HG02852 (cell line): ENCODE data around the gene BANF1.
"Not testable (repeated sequence)": the region's sequence is repeated elsewhere in the genome, so short reads cannot be mapped to it uniquely, and the experiment has no call there.

Source experiments
- ATAC-seq: cut with Tn5 transposase; IDR thresholded peaks from one replicate; pipeline ENCODE4 v1.9.1; 2021; ENCODE audit warnings: mild to moderate bottlenecking, moderate library complexity; ENCODE audit not compliant: unreplicated experiment

BANF1 gene

GRCh38 chr11:66010036-66010435 lies 7.7 kb downstream of the BANF1 start:
- ATAC-seq: not testable (repeated sequence)

- ATAC-seq: no peak
These were observed 9.0 kb downstream of the BANF1 start for GRCh38 chr11:66011239-66011784.

- no peak for ATAC-seq
These were observed 9.5 kb downstream of the BANF1 start, which contains the start of gene CST6 for GRCh38 chr11:66011785-66012303. CST6 (plus strand) TSS chr11:66012008; CDS start chr11:66012045, 37 bp downstream.

- no peak for ATAC-seq
These were observed 10.2 kb downstream of the BANF1 start for GRCh38 chr11:66012371-66012945.

- no peak for ATAC-seq
These were observed 10.9 kb downstream of the BANF1 start for GRCh38 chr11:66012946-66013761.

GRCh38 chr11:66013762-66014100 lies 11.4 kb downstream of the BANF1 start:
- ATAC-seq: no peak

- no peak for ATAC-seq
These were observed 12.6 kb downstream of the BANF1 start for GRCh38 chr11:66014804-66015453.

- ATAC-seq: no peak
These were observed 13.2 kb downstream of the BANF1 start for GRCh38 chr11:66015454-66015881.

- ATAC-seq: no peak
These were observed 13.9 kb downstream of the BANF1 start for GRCh38 chr11:66015936-66016792.

- no peak for ATAC-seq
These were observed 14.5 kb downstream of the BANF1 start for GRCh38 chr11:66016793-66017177.

GRCh38 chr11:66017321-66017720 lies 15.0 kb downstream of the BANF1 start:
- no peak for ATAC-seq

- ATAC-seq: no peak
These were observed 17.9 kb downstream of the BANF1 start for GRCh38 chr11:66020212-66020611.

- no peak for ATAC-seq
These were observed 18.5 kb downstream of the BANF1 start for GRCh38 chr11:66020618-66021357.

- no peak for ATAC-seq
These were observed 20.3 kb downstream of the BANF1 start for GRCh38 chr11:66022401-66023185.

GRCh38 chr11:66023186-66023440 lies 20.8 kb downstream of the BANF1 start:
- ATAC-seq: not testable (repeated sequence)

GRCh38 chr11:66026017-66026529 lies 23.8 kb downstream of the BANF1 start, which contains the start of gene CATSPER1:
CATSPER1 (minus strand) TSS chr11:66026479; CDS start chr11:66026379, 100 bp downstream.
- no peak for ATAC-seq

GRCh38 chr11:66032957-66033735 lies 30.8 kb downstream of the BANF1 start:
- ATAC-seq: no peak

- no peak for ATAC-seq
These were observed 33.5 kb downstream of the BANF1 start for GRCh38 chr11:66035653-66036333.
